SH-SY5Y (cell line): ENCODE measurements around the gene CMC1.

ENCODE experiments used
- GATA2 ChIP-seq: IDR thresholded peaks from 2 replicates; pipeline ENCODE4 v1.6.1; 2011; ENCODE audit warnings: mild to moderate bottlenecking, low read depth, low read length
- GATA3 ChIP-seq: IDR thresholded peaks from 2 replicates; pipeline ENCODE4 v1.6.1; 2011; ENCODE audit warnings: low read depth, mild to moderate bottlenecking, low read length, moderate library complexity

The CMC1 gene

DNA sequence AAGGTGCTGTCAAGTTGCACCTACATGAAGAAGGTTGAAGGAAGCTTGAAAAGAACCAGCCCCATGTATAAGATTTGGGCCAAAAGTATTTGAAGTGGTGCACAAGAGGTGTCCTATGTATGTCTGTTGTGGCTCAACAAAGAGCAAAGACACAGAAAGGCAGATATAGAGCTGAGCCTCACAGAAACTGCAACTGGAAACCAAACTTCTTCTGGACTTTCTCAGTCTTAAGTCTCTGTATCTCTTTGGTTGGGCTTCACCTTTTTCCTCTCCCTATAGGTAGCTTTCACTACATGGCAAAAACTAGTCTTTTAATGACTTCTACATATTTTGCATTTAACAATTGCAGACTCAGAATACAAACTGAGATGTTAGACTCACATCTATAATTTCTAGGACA lies 8.8 kb upstream of the CMC1 start:
- TF ChIP-seq GATA2 (no peak), GATA3 (no peak)

GRCh38 chr3:28234454-28234853 lies 7.0 kb upstream of the CMC1 start:
- TF ChIP-seq GATA3 (no peak), GATA2 (no peak)

DNA sequence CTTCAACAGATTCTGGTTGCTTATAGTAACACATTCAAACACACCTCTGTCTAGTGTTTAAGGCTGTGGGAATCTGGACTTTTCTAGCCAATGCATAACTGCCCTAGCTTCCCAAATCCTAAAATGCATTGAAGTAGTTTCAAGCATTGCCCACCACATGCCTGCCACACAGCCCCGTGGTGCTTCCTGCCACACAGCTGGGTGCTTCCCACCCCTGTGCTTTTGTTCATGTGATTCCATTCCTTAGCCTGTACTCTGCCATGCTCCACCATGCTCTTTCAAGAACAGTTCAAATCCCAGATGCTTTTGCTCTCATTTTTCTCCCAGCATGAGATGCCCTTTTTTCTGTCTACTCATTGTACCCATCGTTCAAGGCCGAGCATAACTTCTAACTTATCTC lies 2.3 kb upstream of the CMC1 start:
- no peak for TF ChIP-seq GATA3
- no peak for TF ChIP-seq GATA2

DNA sequence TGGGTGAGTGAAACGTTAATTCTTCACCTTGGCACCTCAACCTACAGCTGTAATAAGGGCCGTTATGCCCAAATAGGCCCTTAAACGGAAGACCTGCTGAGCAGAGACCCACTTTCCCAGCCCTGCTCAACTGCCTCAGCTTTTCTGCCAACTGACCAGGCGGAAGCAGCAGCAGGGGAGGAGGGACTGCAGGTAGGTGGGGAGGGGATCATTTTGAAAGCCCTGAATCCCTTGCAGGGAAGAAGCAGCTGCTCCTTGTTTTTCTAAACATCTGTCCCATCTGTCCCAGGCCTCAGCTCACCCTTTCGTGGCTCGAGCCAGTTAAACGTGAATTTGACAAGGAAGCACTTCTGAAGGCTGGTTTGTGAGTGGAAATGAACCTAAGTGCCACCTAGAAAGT lies 978 bp upstream of the CMC1 start:
- TF ChIP-seq GATA2 (no peak), GATA3 (no peak)

- TF ChIP-seq GATA2 (no peak), GATA3 (no peak)
Observed at GRCh38 chr3:28242519-28242918, 1.1 kb downstream of the CMC1 start.

DNA sequence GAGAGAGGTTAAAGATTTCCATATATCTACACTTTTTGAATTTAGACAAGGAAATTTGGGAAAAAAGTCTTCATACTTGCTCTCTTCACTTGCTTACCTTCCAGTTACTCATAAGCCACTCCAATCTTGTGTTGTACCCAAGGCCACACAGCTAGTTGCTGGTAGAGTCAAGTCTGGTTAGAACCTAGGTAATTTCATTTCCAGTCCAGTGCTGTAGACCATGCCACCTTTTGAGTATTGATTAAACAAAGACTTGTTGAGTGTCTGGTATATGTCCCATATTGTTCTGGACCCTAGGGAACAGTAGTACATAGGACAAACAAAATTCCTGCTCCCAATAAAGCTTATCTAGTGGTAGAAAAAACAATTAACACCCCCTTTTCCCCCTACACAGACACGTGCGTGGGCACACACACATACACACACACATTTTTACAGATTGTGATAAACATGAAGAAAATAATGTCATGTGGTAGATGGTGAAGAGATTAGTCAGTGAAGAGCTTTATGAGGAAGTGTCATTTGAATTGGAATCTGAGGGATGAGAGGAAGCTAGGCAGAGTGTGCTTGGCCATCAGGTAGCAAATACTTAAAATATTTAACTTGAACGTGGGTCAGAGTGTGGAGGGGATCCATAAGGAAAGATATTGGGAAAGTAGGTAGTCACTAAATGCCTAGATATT lies 2.1 kb downstream of the CMC1 start:
- TF ChIP-seq GATA2 (no peak), GATA3 (no peak)

GRCh38 chr3:28244491-28244890 lies 3.1 kb downstream of the CMC1 start:
- no peak for TF ChIP-seq GATA2
- no peak for TF ChIP-seq GATA3

GRCh38 chr3:28247286-28247685 lies 5.9 kb downstream of the CMC1 start:
- TF ChIP-seq GATA3 (no peak), GATA2 (no peak)

DNA sequence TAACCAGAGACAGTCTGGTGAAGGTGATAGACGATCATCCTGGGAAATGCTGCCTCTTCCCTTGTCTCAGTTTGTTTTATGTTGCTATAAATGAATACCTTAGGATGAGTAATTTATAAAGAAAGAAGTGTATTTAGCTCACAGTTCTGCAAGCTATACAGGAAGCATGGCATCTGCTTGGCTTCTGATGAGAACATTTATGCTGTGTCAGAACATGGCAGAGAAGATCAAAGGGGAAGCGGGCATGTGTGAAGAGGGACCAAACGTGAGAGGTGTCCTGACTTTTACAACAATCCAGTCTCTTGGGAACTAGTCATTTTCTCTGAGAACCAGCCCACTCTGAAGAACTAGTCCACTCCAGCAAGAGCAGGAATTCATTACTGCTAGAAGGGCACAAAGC lies 9.6 kb downstream of the CMC1 start:
- no peak for TF ChIP-seq GATA2
- TF ChIP-seq GATA3, result no peak

- TF ChIP-seq GATA2 (no peak), GATA3 (no peak)
Observed at GRCh38 chr3:28252001-28252431, 10.6 kb downstream of the CMC1 start.

DNA sequence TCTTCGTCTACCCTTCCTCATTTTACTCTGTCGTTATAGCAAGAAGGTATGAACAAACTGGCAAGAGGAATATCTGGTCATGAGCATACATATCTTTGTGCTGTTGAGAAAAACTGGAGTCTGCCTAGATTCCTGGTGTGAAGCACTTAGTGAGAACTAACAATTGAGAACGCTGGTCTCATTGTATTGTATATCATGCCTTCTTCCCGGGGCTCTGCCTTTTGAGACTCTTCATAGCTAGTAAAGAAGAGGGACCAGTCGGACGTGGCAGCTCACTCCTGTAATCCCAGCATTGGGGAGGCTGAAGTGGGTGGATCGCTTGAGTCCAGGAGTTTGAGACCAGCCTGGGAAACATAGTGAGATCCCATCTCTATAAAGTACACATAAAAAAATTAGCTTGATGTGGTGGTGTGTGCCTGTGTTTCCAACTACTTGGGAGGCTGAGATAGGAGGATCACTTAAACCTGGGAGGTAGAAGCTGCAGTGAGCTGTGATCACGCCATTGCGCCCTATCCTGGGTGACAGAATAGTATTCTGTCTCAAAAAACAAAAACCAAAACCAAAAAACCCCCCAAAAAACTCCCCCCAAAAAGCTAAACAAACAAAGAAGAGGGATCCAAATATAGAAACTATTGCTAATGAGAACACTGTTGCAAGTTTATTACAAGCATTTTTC lies 11.8 kb downstream of the CMC1 start:
- no peak for TF ChIP-seq GATA3
- no peak for TF ChIP-seq GATA2

GRCh38 chr3:28262001-28262400 lies 20.6 kb downstream of the CMC1 start:
- no peak for TF ChIP-seq GATA2
- TF ChIP-seq GATA3, result no peak

- TF ChIP-seq GATA3 (no peak), GATA2 (no peak)
Observed at GRCh38 chr3:28265641-28266040, 24.2 kb downstream of the CMC1 start.

GRCh38 chr3:28267984-28268849 lies 26.8 kb downstream of the CMC1 start:
- TF ChIP-seq GATA3, result no peak
- no peak for TF ChIP-seq GATA2
